ENCODE data around the gene CFAP61. TPM values are rescaled to one million over a fixed set of nuclear protein-coding genes. Genes with fewer than 3 reads are reported as not detected.

The CFAP61 gene
- total RNA-seq, 2 donors from 2014 or later, result 1.0 to 1.9 TPM

DNA sequence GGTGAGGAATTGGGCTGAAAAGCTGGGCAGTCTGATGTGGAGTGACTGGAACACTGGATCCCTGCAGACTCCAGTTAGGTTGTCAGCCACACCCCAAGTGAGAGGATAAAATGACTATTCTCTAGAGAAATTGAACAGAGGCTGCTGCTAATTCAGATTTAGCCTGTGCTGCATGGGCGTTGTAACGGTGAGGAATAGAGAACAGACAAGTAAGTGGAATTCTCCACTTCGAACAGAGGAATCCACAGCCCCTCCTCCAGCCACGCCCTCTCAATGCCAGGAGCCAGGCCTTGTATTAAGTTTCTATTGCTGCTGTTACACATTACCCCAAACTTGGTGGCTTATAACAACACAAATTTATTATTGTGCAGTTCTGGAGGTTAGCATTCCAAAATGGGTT is 109.3 kb downstream of the CFAP61 start:
- no peaks in the 10 kb centered on the region for H3K4me1 ChIP-seq
- no peak overlapping the region for H3K4me3 ChIP-seq
- H3K27me3 ChIP-seq, result no peaks in the 10 kb centered on the region
- no peak for DNase-seq (ENCODE audit: low spot score)
- H3K36me3 ChIP-seq, result no peaks in the 10 kb centered on the region
- H3K9me3 ChIP-seq, result no peaks in the 10 kb centered on the region
- H3K27ac ChIP-seq, result no peak overlapping the region
- TF ChIP-seq, protein P1, sequence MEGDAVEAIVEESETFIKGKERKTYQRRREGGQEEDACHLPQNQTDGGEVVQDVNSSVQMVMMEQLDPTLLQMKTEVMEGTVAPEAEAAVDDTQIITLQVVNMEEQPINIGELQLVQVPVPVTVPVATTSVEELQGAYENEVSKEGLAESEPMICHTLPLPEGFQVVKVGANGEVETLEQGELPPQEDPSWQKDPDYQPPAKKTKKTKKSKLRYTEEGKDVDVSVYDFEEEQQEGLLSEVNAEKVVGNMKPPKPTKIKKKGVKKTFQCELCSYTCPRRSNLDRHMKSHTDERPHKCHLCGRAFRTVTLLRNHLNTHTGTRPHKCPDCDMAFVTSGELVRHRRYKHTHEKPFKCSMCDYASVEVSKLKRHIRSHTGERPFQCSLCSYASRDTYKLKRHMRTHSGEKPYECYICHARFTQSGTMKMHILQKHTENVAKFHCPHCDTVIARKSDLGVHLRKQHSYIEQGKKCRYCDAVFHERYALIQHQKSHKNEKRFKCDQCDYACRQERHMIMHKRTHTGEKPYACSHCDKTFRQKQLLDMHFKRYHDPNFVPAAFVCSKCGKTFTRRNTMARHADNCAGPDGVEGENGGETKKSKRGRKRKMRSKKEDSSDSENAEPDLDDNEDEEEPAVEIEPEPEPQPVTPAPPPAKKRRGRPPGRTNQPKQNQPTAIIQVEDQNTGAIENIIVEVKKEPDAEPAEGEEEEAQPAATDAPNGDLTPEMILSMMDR (IDR thresholded peaks at IDR 0.05), result no peak

DNA sequence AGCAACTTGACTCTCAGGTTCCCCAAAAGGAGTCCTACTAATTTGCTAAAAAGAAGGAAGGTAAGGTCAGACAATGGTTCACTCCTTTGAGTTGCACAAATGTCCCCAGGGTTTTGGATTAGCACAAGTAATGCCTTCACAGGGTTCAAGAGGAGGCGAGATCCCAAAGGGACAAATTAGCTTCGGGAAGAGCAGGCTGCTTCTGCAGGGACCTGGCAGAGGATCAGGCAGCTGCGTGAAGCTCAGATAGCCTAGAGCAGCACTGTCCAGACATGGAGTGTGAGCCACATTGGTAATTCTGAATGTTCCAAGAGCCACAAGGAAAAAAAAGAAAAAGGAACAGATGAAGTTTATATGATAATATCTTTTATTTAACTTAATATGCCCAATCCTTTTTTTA is 115.4 kb downstream of the CFAP61 start:
- DNase-seq (ENCODE audit: low spot score), result no peak
- Histone ChIP-seq H3K27me3 (no peaks in the 10 kb centered on the region), H3K9me3 (no peaks in the 10 kb centered on the region), H3K4me1 (no peaks in the 10 kb centered on the region), H3K36me3 (no peaks in the 10 kb centered on the region), H3K27ac (no peak overlapping the region), H3K4me3 (no peak overlapping the region)
- TF ChIP-seq, protein P1 (IDR thresholded peaks at IDR 0.05), result no peak

DNA sequence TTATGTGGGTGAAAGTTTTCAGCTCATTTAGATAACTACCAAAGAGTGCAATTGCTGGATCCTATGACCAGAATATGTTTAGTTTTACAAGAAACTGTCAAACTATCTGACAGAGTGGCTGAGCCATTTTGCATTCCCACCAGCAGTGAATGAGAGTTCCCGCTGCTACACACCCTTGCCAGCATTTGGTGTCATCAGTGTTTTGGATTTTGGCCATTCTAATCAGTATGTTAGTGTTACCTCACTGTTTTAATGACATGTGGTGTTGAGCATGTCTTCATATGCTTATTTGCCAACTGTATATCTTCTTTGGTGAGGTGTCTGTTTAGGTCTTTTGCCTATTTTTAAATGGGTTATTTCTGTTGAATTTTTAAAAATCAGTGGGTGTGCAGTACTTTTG is 120.9 kb downstream of the CFAP61 start:
- H3K27ac ChIP-seq, result no peak overlapping the region
- H3K36me3 ChIP-seq, result no peaks in the 10 kb centered on the region
- TF ChIP-seq, protein P1 (IDR thresholded peaks at IDR 0.05), result no peak
- H3K9me3 ChIP-seq, result no peaks in the 10 kb centered on the region
- DNase-seq (ENCODE audit: low spot score), result no peak
- H3K27me3 ChIP-seq, result no peaks in the 10 kb centered on the region
- no peak overlapping the region for H3K4me3 ChIP-seq
- H3K4me1 ChIP-seq, result no peaks in the 10 kb centered on the region

DNA sequence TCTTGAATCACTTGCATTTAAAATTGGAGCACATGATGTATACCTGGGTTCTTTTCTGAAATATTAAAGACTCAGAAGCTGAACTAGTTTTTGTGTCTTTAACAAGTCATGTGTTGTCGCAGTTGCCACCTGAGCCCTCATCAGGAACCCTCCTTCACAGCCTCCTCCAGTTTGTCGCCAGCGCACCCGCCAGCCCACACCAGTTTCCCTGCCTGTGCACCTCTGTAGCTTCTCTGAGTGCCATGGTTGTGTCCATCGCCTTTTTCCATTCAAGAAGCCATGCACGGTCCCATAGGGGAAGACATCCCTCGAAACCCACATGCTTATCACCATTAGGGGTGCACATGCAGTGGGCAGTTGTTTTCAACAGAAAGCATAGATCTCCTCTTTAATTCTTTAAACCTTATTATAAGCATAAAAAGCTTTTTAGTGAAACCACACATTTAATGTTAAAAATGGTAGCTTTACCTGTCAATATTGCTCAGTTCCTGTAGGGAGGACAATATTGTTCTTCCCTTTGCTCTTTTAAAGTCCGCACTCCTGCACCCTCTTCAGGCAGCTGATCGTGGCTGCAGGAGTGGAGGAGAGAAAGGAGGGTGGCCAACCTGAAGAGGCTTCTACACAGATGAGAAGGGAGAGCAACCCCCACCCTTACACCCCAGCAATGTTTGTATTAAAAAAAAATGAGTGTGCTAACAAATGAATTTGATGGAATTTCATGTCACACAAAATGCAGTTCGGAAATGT is 121.9 kb downstream of the CFAP61 start:
- Histone ChIP-seq H3K9me3 (no peaks in the 10 kb centered on the region), H3K4me3 (no peak overlapping the region), H3K27ac (no peak overlapping the region), H3K36me3 (no peaks in the 10 kb centered on the region), H3K27me3 (no peaks in the 10 kb centered on the region), H3K4me1 (no peaks in the 10 kb centered on the region)
- DNase-seq (ENCODE audit: low spot score), result no peak
- TF ChIP-seq, protein P1 (IDR thresholded peaks at IDR 0.05), result no peak

DNA sequence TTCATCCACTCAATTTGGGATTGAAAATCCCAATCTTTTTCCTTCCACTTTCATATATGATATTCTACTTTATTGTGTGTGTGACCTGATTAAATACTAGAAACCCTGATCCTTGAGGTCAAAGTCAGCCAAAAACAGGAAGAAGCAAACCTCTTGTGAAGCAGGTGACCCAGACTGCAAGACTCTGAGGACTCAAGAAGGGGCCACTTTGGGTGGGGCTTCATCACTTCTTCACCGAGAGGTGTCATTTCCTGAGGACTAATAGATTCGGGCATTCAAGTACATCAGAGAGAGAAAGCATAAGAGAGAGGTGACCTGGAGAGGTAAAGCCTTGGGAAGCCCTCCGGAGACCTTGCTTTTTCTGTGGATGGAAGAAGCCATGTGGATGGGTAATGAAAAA is 129.0 kb downstream of the CFAP61 start:
- Histone ChIP-seq H3K27ac (no peak overlapping the region), H3K4me1 (no peaks in the 10 kb centered on the region), H3K36me3 (no peaks in the 10 kb centered on the region), H3K27me3 (no peaks in the 10 kb centered on the region), H3K9me3 (peaks cover 0 to 3% of the 10 kb centered on the region in 2 donors), H3K4me3 (no peak overlapping the region)
- DNase-seq (ENCODE audit: low spot score), result no peak
- TF ChIP-seq, protein P1 (IDR thresholded peaks at IDR 0.05), result no peak

DNA sequence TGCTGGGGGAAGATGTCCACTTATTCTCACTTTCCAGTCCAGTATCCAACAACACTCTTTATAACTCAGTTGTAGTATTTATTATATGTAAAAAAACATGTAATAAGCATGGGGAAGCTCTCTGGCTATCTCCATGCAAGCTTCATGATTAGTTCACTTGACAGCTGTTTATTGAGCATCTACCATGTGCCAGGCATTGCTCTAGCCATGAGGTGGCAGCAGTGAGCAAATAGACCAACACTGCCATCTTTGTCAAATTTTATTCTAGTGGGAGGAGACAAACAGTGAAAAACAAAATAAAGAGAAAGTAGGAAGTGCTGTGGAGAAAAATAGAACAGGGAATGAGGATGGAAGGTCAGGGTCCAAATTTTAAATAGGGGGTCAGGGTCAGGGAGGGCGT is 131.8 kb downstream of the CFAP61 start:
- no peak for DNase-seq (ENCODE audit: low spot score)
- Histone ChIP-seq H3K36me3 (no peaks in the 10 kb centered on the region), H3K27me3 (no peaks in the 10 kb centered on the region), H3K9me3 (peaks cover 0 to 3% of the 10 kb centered on the region in 2 donors), H3K4me1 (no peaks in the 10 kb centered on the region), H3K4me3 (no peak overlapping the region), H3K27ac (no peak overlapping the region)
- TF ChIP-seq, protein P1 (IDR thresholded peaks at IDR 0.05), result no peak
